ENCODE measurements around the gene HOXC10. TPM values are rescaled to one million over a fixed set of nuclear protein-coding genes. Genes with fewer than 3 reads are reported as not detected.

HOXC10 gene
- total RNA-seq, 3 donors from 2014 or later: not detected

DNA sequence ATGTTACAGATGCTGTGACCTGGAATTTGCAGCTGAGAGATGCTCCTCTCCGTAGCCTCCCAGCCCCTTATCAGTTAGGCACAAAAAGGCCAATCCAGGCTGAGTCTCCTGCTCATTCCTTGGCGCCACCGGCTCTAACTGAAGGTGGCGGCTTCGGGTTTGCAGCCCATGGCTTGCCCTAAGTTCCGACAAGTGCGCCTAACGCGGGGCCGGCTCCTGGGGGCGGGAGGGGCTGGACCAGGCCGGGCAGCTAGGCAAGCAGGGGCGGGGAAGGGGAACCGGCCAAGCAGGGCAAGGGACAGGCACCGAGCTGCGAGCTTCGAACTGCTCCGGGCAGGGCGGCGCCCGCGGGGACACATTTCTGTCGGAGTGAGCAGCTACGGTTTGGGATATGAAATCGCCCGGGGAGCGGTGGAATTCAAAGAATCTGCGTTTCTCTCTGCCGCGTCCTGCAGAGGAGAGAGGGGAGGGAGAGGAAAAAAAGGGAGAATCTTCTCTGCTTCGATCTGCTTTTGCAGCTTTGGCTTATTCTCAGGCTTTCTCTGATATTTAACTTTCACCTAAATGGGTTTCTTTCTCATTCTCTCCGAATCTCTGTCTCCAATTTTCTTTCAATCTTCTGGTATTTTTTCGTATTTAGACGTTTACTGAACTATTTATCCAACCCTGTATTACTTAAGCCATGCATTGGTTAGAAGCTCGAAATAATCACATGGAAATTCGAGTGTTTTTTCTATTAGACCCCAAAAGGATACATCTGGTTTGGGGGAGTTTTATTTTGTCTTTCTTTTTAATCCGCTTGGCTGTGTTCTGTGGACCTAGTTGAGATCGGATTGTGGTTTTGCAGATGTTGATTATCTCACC, 31.8 kb upstream of the HOXC10 start:
- DNase-seq: no peak
- H3K36me3 ChIP-seq (ENCODE audit: low read depth): no peaks in the 10 kb centered on the region
- intact Hi-C loops (cut with DNase I, micrococcal nuclease): no loop called here
- TF ChIP-seq, protein P1, sequence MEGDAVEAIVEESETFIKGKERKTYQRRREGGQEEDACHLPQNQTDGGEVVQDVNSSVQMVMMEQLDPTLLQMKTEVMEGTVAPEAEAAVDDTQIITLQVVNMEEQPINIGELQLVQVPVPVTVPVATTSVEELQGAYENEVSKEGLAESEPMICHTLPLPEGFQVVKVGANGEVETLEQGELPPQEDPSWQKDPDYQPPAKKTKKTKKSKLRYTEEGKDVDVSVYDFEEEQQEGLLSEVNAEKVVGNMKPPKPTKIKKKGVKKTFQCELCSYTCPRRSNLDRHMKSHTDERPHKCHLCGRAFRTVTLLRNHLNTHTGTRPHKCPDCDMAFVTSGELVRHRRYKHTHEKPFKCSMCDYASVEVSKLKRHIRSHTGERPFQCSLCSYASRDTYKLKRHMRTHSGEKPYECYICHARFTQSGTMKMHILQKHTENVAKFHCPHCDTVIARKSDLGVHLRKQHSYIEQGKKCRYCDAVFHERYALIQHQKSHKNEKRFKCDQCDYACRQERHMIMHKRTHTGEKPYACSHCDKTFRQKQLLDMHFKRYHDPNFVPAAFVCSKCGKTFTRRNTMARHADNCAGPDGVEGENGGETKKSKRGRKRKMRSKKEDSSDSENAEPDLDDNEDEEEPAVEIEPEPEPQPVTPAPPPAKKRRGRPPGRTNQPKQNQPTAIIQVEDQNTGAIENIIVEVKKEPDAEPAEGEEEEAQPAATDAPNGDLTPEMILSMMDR (IDR thresholded peaks at IDR 0.05): no peak
- H3K4me3 ChIP-seq: no peak overlapping the region
- no peak for ATAC-seq
- H3K4me1 ChIP-seq (ENCODE audit: low read depth): no peaks in the 10 kb centered on the region
- no peaks in the 10 kb centered on the region for H3K9me3 ChIP-seq

DNA sequence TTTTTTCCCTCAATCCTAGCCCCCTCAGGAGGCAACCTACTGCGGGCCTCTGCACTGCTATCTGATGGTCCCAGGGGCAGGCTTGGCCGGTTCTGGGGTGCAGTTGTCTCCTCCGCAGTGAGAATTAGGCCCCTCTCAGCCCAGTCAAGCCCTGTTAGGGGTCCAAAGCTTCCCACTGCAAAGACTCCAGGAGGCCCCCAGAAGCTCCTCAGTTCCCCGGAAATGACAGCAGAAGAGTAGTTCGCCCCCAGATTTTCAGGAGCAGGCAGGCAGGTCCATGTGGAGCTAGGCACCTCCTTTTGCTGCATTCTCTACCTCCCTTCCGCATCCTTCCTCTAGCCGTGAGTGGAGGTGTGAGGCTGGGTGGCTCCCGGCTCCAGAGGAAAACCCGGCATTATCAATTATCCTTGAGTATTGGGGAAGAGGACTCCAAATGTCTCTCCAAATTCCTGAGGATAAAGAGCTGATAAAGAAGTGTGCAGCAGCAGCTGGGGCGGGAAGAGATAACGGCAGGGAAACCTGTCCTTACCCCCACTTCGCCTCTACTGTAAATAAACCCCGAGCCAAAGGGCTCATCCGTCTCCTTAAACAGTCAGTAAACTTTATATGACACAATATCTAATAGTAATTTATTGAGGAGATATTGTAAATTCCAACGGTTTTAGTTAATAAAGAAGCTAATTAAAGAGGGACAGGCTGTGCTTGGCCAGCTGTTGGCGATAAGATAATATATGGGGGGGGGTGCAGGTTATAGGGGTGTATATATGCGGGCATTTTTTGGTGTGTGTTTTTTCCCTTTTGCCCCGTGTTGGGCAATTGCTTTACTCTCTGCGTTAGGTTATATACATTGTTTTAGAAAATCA, 30.9 kb upstream of the HOXC10 start:
- intact Hi-C loops (cut with DNase I, micrococcal nuclease): no loop called here
- no peaks in the 10 kb centered on the region for H3K4me1 ChIP-seq (ENCODE audit: low read depth)
- no peak overlapping the region for H3K4me3 ChIP-seq
- TF ChIP-seq, protein P1 (IDR thresholded peaks at IDR 0.05): no peak
- ATAC-seq (no peak), DNase-seq (no peak)
- no peaks in the 10 kb centered on the region for H3K36me3 ChIP-seq (ENCODE audit: low read depth)
- H3K9me3 ChIP-seq: no peaks in the 10 kb centered on the region

DNA sequence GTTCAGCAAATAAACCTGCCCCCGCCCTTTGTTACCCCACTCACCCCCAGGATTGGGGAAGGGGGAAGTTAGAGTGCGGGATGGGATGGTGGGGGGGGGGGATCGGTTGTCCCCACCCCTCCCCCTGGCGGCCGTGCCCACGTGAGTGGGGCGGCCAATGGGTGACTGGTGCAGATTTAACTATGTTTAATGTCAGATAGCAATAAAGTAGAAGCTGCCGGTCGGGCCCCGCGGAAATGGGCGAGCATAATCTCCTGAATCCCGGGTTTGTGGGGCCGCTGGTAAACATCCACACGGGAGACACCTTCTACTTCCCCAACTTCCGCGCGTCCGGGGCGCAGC, 30.3 kb upstream of the HOXC10 start, which contains the start of gene HOXC12:
HOXC12 (plus strand) TSS at position 210 of the 342 bp plus-strand sequence; CDS start at position 237, 27 bp downstream.
- no peaks in the 10 kb centered on the region for H3K4me1 ChIP-seq (ENCODE audit: low read depth)
- H3K9me3 ChIP-seq: no peaks in the 10 kb centered on the region
- DNase-seq: no peak
- intact Hi-C loops (cut with DNase I, micrococcal nuclease): no loop called here
- no peaks in the 10 kb centered on the region for H3K36me3 ChIP-seq (ENCODE audit: low read depth)
- no peak for ATAC-seq
- TF ChIP-seq, protein P1 (IDR thresholded peaks at IDR 0.05): no peak
- no peak within 1 kb of the TSS for H3K4me3 ChIP-seq

DNA sequence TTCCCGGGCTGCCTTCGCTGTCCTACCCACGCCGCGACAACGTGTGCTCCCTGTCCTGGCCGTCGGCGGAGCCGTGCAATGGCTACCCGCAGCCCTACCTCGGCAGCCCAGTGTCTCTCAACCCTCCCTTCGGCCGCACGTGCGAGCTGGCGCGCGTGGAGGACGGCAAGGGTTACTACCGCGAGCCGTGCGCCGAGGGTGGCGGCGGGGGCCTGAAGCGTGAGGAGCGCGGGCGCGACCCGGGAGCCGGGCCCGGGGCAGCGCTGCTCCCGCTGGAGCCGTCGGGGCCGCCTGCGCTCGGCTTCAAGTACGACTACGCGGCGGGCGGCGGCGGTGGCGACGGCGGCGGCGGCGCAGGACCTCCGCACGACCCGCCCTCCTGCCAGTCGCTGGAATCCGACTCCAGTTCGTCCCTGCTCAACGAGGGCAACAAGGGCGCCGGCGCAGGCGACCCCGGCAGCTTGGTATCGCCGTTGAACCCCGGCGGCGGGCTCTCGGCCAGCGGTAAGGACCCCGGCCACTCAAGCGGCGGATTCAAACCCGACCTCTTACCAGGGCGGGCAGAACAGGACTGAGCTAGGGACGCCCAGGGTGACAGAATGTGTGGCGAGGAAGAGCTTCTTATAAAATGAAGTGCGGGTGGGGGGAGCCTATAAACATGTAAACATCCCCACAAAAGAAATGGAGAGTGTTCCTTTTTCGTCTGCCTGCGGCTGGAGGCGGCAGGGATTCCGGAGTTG, 29.7 kb upstream of the HOXC10 start:
- no peaks in the 10 kb centered on the region for H3K9me3 ChIP-seq
- ATAC-seq (no peak), DNase-seq (no peak)
- intact Hi-C loops (cut with DNase I, micrococcal nuclease): no loop called here
- no peaks in the 10 kb centered on the region for H3K4me1 ChIP-seq (ENCODE audit: low read depth)
- TF ChIP-seq, protein P1 (IDR thresholded peaks at IDR 0.05): no peak
- H3K4me3 ChIP-seq: no peak overlapping the region
- H3K36me3 ChIP-seq (ENCODE audit: low read depth): no peaks in the 10 kb centered on the region

DNA sequence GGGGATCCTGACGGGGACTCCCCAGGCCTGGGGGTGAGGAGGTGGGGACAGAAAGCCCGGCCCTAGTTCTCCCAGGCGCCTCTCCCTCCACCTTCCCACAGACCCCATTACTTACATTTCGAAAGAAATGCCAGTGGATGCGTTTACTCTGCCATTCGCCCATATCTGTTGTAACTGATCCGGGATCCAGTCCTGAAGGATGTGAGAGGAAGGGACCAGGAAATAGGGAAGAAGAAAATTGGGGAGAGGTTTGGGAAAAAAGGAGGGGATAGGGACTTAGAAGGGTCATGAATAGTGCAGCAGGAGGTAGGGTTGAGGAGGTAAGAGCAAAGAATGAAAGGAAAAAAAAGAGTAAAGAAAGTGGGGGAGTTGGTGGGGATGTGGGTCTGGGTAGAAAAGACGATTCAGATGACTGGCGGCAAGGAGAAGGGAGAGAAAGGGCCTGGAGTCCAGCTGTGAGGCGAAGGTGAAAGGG, 29.1 kb upstream of the HOXC10 start:
- intact Hi-C loops (cut with DNase I, micrococcal nuclease): no loop called here
- TF ChIP-seq, protein P1 (IDR thresholded peaks at IDR 0.05): no peak
- no peaks in the 10 kb centered on the region for H3K4me1 ChIP-seq (ENCODE audit: low read depth)

More for the DNA sequence above, 29.1 kb upstream of the HOXC10 start:
- Histone ChIP-seq H3K9me3 (no peaks in the 10 kb centered on the region), H3K36me3 (ENCODE audit: low read depth) (no peaks in the 10 kb centered on the region), H3K4me3 (no peak overlapping the region)
- DNase-seq (no peak), ATAC-seq (no peak)
